OCI-LY3 (cell line): ENCODE measurements around the gene PAX9.

Experiments used
- H2AFZ ChIP-seq: fragments of 200-600, 300-600 bp; shearing (Covaris generic); 2 replicates; pipeline ENCODE4 v1.6.0; 2014; ENCODE audit warnings: antibody characterized with exemption, low read depth, low read length
- H3K27ac ChIP-seq: fragments of 200-600, 300-600 bp; sonication (generic); 2 replicates; pipeline ENCODE4 v1.5.1; 2014; ENCODE audit warnings: mild to moderate bottlenecking, low read length, moderate library complexity, mixed read lengths
- H3K27me3 ChIP-seq: fragments of 200-600, 300-600 bp; sonication (generic); 2 replicates; pipeline ENCODE4 v1.6.1; 2014; ENCODE audit warnings: low read depth, low read length, mixed read lengths
- H3K36me3 ChIP-seq: fragments of 200-600, 300-600 bp; sonication (generic); replicated peaks from 2 replicates; pipeline ENCODE3; 2014; ENCODE audit warnings: low read depth, low read length, mixed read lengths
- H3K4me1 ChIP-seq: fragments of 300-600, 200-600 bp; sonication (generic); 2 replicates; pipeline ENCODE4 v1.6.1; 2014; ENCODE audit warnings: low read length, mixed read lengths
- H3K4me2 ChIP-seq: fragments of 200-600, 300-600 bp; sonication (generic); 2 replicates; pipeline ENCODE4 v1.6.1; 2014; ENCODE audit warnings: low read length, mixed read lengths
- H3K4me3 ChIP-seq: fragments of 300-600, 200-600 bp; sonication (generic); 2 replicates; pipeline ENCODE4 v1.5.1; 2014; ENCODE audit warnings: antibody characterized with exemption, mild to moderate bottlenecking, low read length, moderate library complexity
- H3K79me2 ChIP-seq: fragments of 300-600, 200-600 bp; shearing (Covaris generic); 2 replicates; pipeline ENCODE4 v1.6.1; 2014; ENCODE audit warnings: mild to moderate bottlenecking, low read length, mixed read lengths
- H3K9ac ChIP-seq: fragments of 300-600, 200-600 bp; shearing (Covaris generic); 2 replicates; pipeline ENCODE4 v1.6.0; 2014; ENCODE audit warnings: mild to moderate bottlenecking, low read length, moderate library complexity
- H3K9me3 ChIP-seq: fragments of 200-600, 300-600 bp; shearing (Covaris generic); 2 replicates; pipeline ENCODE4 v1.6.1; 2014; ENCODE audit warnings: low read length, mixed read lengths; ENCODE audit not compliant: insufficient read depth
- H4K20me1 ChIP-seq: fragments of 200-600, 300-600 bp; sonication (generic); 2 replicates; pipeline ENCODE4 v1.6.1; 2016; ENCODE audit warnings: low read length, mixed read lengths; ENCODE audit not compliant: insufficient read depth
- CTCF ChIP-seq: fragments of 200-600, 300-600 bp; sonication (generic); IDR thresholded peaks from 2 replicates; pipeline ENCODE4 v1.5.1; 2014; ENCODE audit warnings: antibody characterized with exemption, low read length, low read depth
- EZH2phosphoT487 ChIP-seq: fragments of 200-600 bp; shearing (Covaris generic); IDR thresholded peaks from 2 replicates; pipeline ENCODE4 v1.6.1; 2018; ENCODE audit warnings: antibody characterized with exemption, mixed run types, low read depth

PAX9 gene

GRCh38 chr14:36653413-36653812, 8.2 kb upstream of the PAX9 start:
- H3K4me3 ChIP-seq: no peak overlapping the region
- H2AFZ ChIP-seq: no peak overlapping the region
- no peak overlapping the region for H3K9ac ChIP-seq
- no peaks in the 10 kb centered on the region for H3K9me3 ChIP-seq
- no peaks in the 10 kb centered on the region for H3K4me1 ChIP-seq
- H3K27ac ChIP-seq: no peak overlapping the region
- H3K27me3 ChIP-seq: peaks cover 15% of the 10 kb centered on the region; the same call in 1 of the 2 replicates
- no peak overlapping the region for H3K4me2 ChIP-seq
- no peaks in the 10 kb centered on the region for H3K79me2 ChIP-seq
- no peaks in the 10 kb centered on the region for H3K36me3 ChIP-seq
- TF ChIP-seq EZH2phosphoT487 (no peak), CTCF (no peak)
- H4K20me1 ChIP-seq: no peaks in the 10 kb centered on the region

- H4K20me1 ChIP-seq: no peaks in the 10 kb centered on the region
- no peak overlapping the region for H3K9ac ChIP-seq
- H3K4me1 ChIP-seq: no peaks in the 10 kb centered on the region
- no peak overlapping the region for H3K27ac ChIP-seq
- no peaks in the 10 kb centered on the region for H3K79me2 ChIP-seq
- no peak overlapping the region for H3K4me3 ChIP-seq
- peaks cover 15% of the 10 kb centered on the region; the same call in 1 of the 2 replicates for H3K27me3 ChIP-seq
- no peak overlapping the region for H2AFZ ChIP-seq
- no peaks in the 10 kb centered on the region for H3K9me3 ChIP-seq
- no peaks in the 10 kb centered on the region for H3K36me3 ChIP-seq
- no peak overlapping the region for H3K4me2 ChIP-seq
- TF ChIP-seq CTCF (no peak), EZH2phosphoT487 (no peak)
Measured at GRCh38 chr14:36653962-36654793, 7.5 kb upstream of the PAX9 start.

GRCh38 chr14:36654794-36655381, 6.8 kb upstream of the PAX9 start:
- H3K27ac ChIP-seq: no peak overlapping the region
- TF ChIP-seq CTCF: no peak
- TF ChIP-seq EZH2phosphoT487: no peak
- no peaks in the 10 kb centered on the region for H3K79me2 ChIP-seq
- H3K9me3 ChIP-seq: no peaks in the 10 kb centered on the region
- H4K20me1 ChIP-seq: no peaks in the 10 kb centered on the region
- H3K4me3 ChIP-seq: no peak overlapping the region
- no peak overlapping the region for H3K9ac ChIP-seq
- H3K36me3 ChIP-seq: no peaks in the 10 kb centered on the region
- no peak overlapping the region for H2AFZ ChIP-seq
- H3K4me1 ChIP-seq: peaks cover 3% of the 10 kb centered on the region
- peaks cover 15% of the 10 kb centered on the region; the same call in 1 of the 2 replicates for H3K27me3 ChIP-seq
- no peak overlapping the region for H3K4me2 ChIP-seq

- no peaks in the 10 kb centered on the region for H3K9me3 ChIP-seq
- no peaks in the 10 kb centered on the region for H3K79me2 ChIP-seq
- peaks cover 15% of the 10 kb centered on the region; the same call in 1 of the 2 replicates for H3K27me3 ChIP-seq
- H3K36me3 ChIP-seq: no peaks in the 10 kb centered on the region
- no peak overlapping the region for H2AFZ ChIP-seq
- H3K4me1 ChIP-seq: peaks cover 10% of the 10 kb centered on the region
- H3K4me3 ChIP-seq: no peak overlapping the region
- TF ChIP-seq CTCF: no peak
- no peak for TF ChIP-seq EZH2phosphoT487
- H3K27ac ChIP-seq: no peak overlapping the region
- no peaks in the 10 kb centered on the region for H4K20me1 ChIP-seq
- H3K4me2 ChIP-seq: no peak overlapping the region
- H3K9ac ChIP-seq: no peak overlapping the region
Measured at GRCh38 chr14:36655571-36655962, 6.1 kb upstream of the PAX9 start.
